Measurements from ENCODE around the gene CAPN10.

Gene CAPN10

GRCh38 chr2:240575101-240575965, 11.2 kb upstream of the CAPN10 start:
- ChIA-PET POLR2A (no interaction called here), CTCF (interaction anchor here (2.1 to 5.4 kb wide), 2 partner anchors 9 to 10 kb away, joined by 5 to 20 read pairs; partner anchors contain the start of gene CAPN10)
- Histone ChIP-seq H3K27ac (ENCODE audit: insufficient read depth in 1 of 2, low read depth in 1 of 2, low read length in 2 of 2, poor library complexity in 1 of 2, severe bottlenecking in 2 of 2) (no peak overlapping the region), H3K27me3 (replicated peaks in 2 of 5; ENCODE audit: control insufficient read depth in 4 of 5, insufficient read depth in 5 of 5, low read length in 4 of 5) (no peaks in the 10 kb centered on the region), H3K9me3 (ENCODE audit: control extremely low read depth in 1 of 5, control insufficient read depth in 4 of 5, insufficient read depth in 2 of 5, low read depth in 1 of 5, low read length in 4 of 5) (no peaks in the 10 kb centered on the region), H3K4me3 (ENCODE audit: control insufficient read depth in 1 of 7, extremely low read depth in 1 of 7, insufficient read depth in 4 of 7, low read depth in 2 of 7, low read length in 6 of 7) (no peak overlapping the region), H3K36me3 (ENCODE audit: control insufficient read depth in 4 of 4, insufficient read depth in 4 of 4, low read length in 3 of 4) (peaks cover 0 to 70% (median 45%) of the 10 kb centered on the region in 4 experiments), H3K4me1 (ENCODE audit: control extremely low read depth in 1 of 4, control insufficient read depth in 4 of 4, insufficient read depth in 4 of 4, low read length in 3 of 4) (peaks cover 0 to 8% (median 6%) of the 10 kb centered on the region in 4 experiments)
- 96% methylated on average over 22 of the region's 23 CpGs for WGBS (ENCODE audit: insufficient coverage)
- DNase-seq, result no peak

GRCh38 chr2:240576036-240576435, 10.5 kb upstream of the CAPN10 start:
- ChIA-PET POLR2A (no interaction called here), CTCF (interaction anchor here (2.1 to 5.4 kb wide), 2 partner anchors 10 kb away, joined by 5 to 20 read pairs; partner anchors contain the start of gene CAPN10)
- H3K27ac ChIP-seq (ENCODE audit: insufficient read depth in 1 of 2, low read depth in 1 of 2, low read length in 2 of 2, poor library complexity in 1 of 2, severe bottlenecking in 2 of 2), result no peak overlapping the region
- no peaks in the 10 kb centered on the region for H3K9me3 ChIP-seq (ENCODE audit: control extremely low read depth in 1 of 5, control insufficient read depth in 4 of 5, insufficient read depth in 2 of 5, low read depth in 1 of 5, low read length in 4 of 5)
- 90% methylated on average over 5 of the region's 6 CpGs for WGBS (ENCODE audit: insufficient coverage)
- H3K4me1 ChIP-seq (ENCODE audit: control extremely low read depth in 1 of 4, control insufficient read depth in 4 of 4, insufficient read depth in 4 of 4, low read length in 3 of 4), result peaks cover 0 to 7% (median 3%) of the 10 kb centered on the region in 4 experiments
- H3K27me3 ChIP-seq (replicated peaks in 2 of 5; ENCODE audit: control insufficient read depth in 4 of 5, insufficient read depth in 5 of 5, low read length in 4 of 5), result no peaks in the 10 kb centered on the region
- peaks cover 0 to 70% (median 45%) of the 10 kb centered on the region in 4 experiments for H3K36me3 ChIP-seq (ENCODE audit: control insufficient read depth in 4 of 4, insufficient read depth in 4 of 4, low read length in 3 of 4)
- no peak for DNase-seq
- no peak overlapping the region for H3K4me3 ChIP-seq (ENCODE audit: control insufficient read depth in 1 of 7, extremely low read depth in 1 of 7, insufficient read depth in 4 of 7, low read depth in 2 of 7, low read length in 6 of 7)

DNA sequence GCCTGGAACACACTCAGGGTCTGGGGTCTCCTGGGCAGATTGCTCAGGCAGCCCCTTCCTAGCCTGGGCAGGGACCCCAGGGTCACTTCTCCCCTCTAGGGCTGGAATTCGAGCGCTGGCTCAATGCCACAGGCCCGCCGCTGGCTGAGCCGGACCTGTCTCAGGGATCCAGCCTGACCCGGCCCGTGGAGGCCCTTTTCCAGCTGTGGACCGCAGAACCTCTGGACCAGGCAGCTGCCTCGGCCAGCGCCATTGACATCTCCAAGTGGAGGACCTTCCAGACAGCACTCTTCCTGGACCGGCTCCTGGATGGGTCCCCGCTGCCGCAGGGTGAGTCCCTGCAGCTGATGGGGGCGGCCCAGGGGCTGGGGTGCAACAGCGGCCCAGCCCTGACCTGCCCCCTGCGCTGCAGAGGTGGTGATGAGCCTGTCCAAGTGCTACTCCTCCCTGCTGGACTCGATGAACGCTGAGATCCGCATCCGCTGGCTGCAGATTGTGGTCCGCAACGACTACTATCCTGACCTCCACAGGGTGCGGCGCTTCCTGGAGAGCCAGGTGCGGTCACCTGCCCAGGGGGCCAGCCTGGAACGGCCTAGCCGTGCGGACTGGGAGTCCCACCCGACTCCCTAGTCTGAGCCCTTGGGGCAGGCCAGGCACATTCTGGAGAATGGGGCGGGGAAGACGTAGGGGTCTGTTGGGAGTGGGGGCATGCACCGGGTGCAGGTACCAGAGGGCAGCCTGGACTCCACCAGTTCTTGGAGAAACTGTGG, 9.9 kb upstream of the CAPN10 start:
- Histone ChIP-seq H3K4me1 (ENCODE audit: control extremely low read depth in 1 of 4, control insufficient read depth in 4 of 4, insufficient read depth in 4 of 4, low read length in 3 of 4) (peaks cover 0 to 7% (median 3%) of the 10 kb centered on the region in 4 experiments), H3K9me3 (ENCODE audit: control extremely low read depth in 1 of 5, control insufficient read depth in 4 of 5, insufficient read depth in 2 of 5, low read depth in 1 of 5, low read length in 4 of 5) (peaks cover 0 to 4% (median 0%) of the 10 kb centered on the region in 5 experiments), H3K36me3 (ENCODE audit: control insufficient read depth in 4 of 4, insufficient read depth in 4 of 4, low read length in 3 of 4) (peaks cover 0 to 70% (median 44%) of the 10 kb centered on the region in 4 experiments), H3K27ac (ENCODE audit: insufficient read depth in 1 of 2, low read depth in 1 of 2, low read length in 2 of 2, poor library complexity in 1 of 2, severe bottlenecking in 2 of 2) (no peak overlapping the region), H3K4me3 (ENCODE audit: control insufficient read depth in 1 of 7, extremely low read depth in 1 of 7, insufficient read depth in 4 of 7, low read depth in 2 of 7, low read length in 6 of 7) (no peak overlapping the region), H3K27me3 (replicated peaks in 2 of 5; ENCODE audit: control insufficient read depth in 4 of 5, insufficient read depth in 5 of 5, low read length in 4 of 5) (no peaks in the 10 kb centered on the region)
- ChIA-PET CTCF (interaction anchor here (2.1 to 5.4 kb wide), 2 partner anchors 9 to 11 kb away, joined by 5 to 20 read pairs; partner anchors contain the start of gene CAPN10), POLR2A (no interaction called here)
- no peak for DNase-seq
- WGBS (ENCODE audit: insufficient coverage), result 97% methylated on average over 31 of the region's 32 CpGs

- no peak for DNase-seq
- Histone ChIP-seq H3K9me3 (ENCODE audit: control extremely low read depth in 1 of 5, control insufficient read depth in 4 of 5, insufficient read depth in 2 of 5, low read depth in 1 of 5, low read length in 4 of 5) (peaks cover 0 to 4% (median 0%) of the 10 kb centered on the region in 5 experiments), H3K4me3 (ENCODE audit: control insufficient read depth in 1 of 7, extremely low read depth in 1 of 7, insufficient read depth in 4 of 7, low read depth in 2 of 7, low read length in 6 of 7) (no peak overlapping the region), H3K36me3 (ENCODE audit: control insufficient read depth in 4 of 4, insufficient read depth in 4 of 4, low read length in 3 of 4) (peaks cover 0 to 63% (median 42%) of the 10 kb centered on the region in 4 experiments), H3K27ac (ENCODE audit: insufficient read depth in 1 of 2, low read depth in 1 of 2, low read length in 2 of 2, poor library complexity in 1 of 2, severe bottlenecking in 2 of 2) (no peak overlapping the region), H3K27me3 (replicated peaks in 2 of 5; ENCODE audit: control insufficient read depth in 4 of 5, insufficient read depth in 5 of 5, low read length in 4 of 5) (no peaks in the 10 kb centered on the region), H3K4me1 (ENCODE audit: control extremely low read depth in 1 of 4, control insufficient read depth in 4 of 4, insufficient read depth in 4 of 4, low read length in 3 of 4) (peaks cover 0 to 7% (median 3%) of the 10 kb centered on the region in 4 experiments)
- ChIA-PET CTCF (interaction anchor here (5.4 kb wide), 1 partner anchor 8 kb away, joined by 20 read pairs; the partner anchor contains the start of gene CAPN10), POLR2A (no interaction called here)
- WGBS (ENCODE audit: insufficient coverage), result 96% methylated on average over 24 of the region's 26 CpGs
Measured at GRCh38 chr2:240577281-240578109, 9.0 kb upstream of the CAPN10 start.

DNA sequence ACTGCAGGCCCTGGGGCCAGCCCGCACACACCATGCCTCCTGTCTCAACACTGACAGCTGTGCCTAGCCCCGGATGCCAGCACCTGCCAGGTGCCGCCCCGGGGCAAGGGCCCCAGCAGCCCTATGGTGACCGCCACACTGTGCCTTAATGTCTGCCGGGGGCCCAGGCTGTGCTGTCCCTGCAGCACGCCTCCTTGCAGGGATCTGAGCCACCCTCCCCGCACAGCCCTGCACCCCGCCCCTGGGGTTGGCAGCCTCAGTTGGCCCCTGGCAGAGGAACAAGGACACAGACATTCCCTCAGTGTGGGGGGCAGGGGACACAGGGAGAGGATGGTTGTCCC, 8.5 kb upstream of the CAPN10 start:
- POLR2A ChIA-PET, result no interaction called here

GRCh38 chr2:240578488-240578887, 8.0 kb upstream of the CAPN10 start:
- 97% methylated on average over 6 of the region's 8 CpGs for WGBS (ENCODE audit: insufficient coverage)
- CTCF ChIA-PET, result no interaction called here
- H3K27ac ChIP-seq (ENCODE audit: insufficient read depth in 1 of 2, low read depth in 1 of 2, low read length in 2 of 2, poor library complexity in 1 of 2, severe bottlenecking in 2 of 2), result no peak overlapping the region

More for the DNA sequence above, 8.5 kb upstream of the CAPN10 start:
- Histone ChIP-seq H3K27me3 (replicated peaks in 2 of 5; ENCODE audit: control insufficient read depth in 4 of 5, insufficient read depth in 5 of 5, low read length in 4 of 5) (no peaks in the 10 kb centered on the region), H3K27ac (ENCODE audit: insufficient read depth in 1 of 2, low read depth in 1 of 2, low read length in 2 of 2, poor library complexity in 1 of 2, severe bottlenecking in 2 of 2) (no peak overlapping the region), H3K4me3 (ENCODE audit: control insufficient read depth in 1 of 7, extremely low read depth in 1 of 7, insufficient read depth in 4 of 7, low read depth in 2 of 7, low read length in 6 of 7) (no peak overlapping the region), H3K9me3 (ENCODE audit: control extremely low read depth in 1 of 5, control insufficient read depth in 4 of 5, insufficient read depth in 2 of 5, low read depth in 1 of 5, low read length in 4 of 5) (peaks cover 0 to 4% (median 0%) of the 10 kb centered on the region in 5 experiments), H3K4me1 (ENCODE audit: control extremely low read depth in 1 of 4, control insufficient read depth in 4 of 4, insufficient read depth in 4 of 4, low read length in 3 of 4) (peaks cover 0 to 7% (median 3%) of the 10 kb centered on the region in 4 experiments), H3K36me3 (ENCODE audit: control insufficient read depth in 4 of 4, insufficient read depth in 4 of 4, low read length in 3 of 4) (peaks cover 0 to 58% (median 40%) of the 10 kb centered on the region in 4 experiments)
- 95% methylated on average over 9 of the region's 9 CpGs for WGBS (ENCODE audit: insufficient coverage)
- CTCF ChIA-PET, result interaction anchor here (5.4 kb wide), 1 partner anchor 8 kb away, joined by 20 read pairs; the partner anchor contains the start of gene CAPN10
- DNase-seq, result no peak

More at GRCh38 chr2:240578488-240578887, 8.0 kb upstream of the CAPN10 start:
- H3K27me3 ChIP-seq (replicated peaks in 2 of 5; ENCODE audit: control insufficient read depth in 4 of 5, insufficient read depth in 5 of 5, low read length in 4 of 5), result no peaks in the 10 kb centered on the region
- no peak overlapping the region for H3K4me3 ChIP-seq (ENCODE audit: control insufficient read depth in 1 of 7, extremely low read depth in 1 of 7, insufficient read depth in 4 of 7, low read depth in 2 of 7, low read length in 6 of 7)
- peaks cover 0 to 57% (median 37%) of the 10 kb centered on the region in 4 experiments for H3K36me3 ChIP-seq (ENCODE audit: control insufficient read depth in 4 of 4, insufficient read depth in 4 of 4, low read length in 3 of 4)
- POLR2A ChIA-PET, result interaction anchor here (0.7 kb wide), 1 partner anchor 10 kb away, joined by 3 read pairs; the partner anchor contains the start of gene RNPEPL1
- H3K9me3 ChIP-seq (ENCODE audit: control extremely low read depth in 1 of 5, control insufficient read depth in 4 of 5, insufficient read depth in 2 of 5, low read depth in 1 of 5, low read length in 4 of 5), result peaks cover 0 to 4% (median 0%) of the 10 kb centered on the region in 5 experiments
- H3K4me1 ChIP-seq (ENCODE audit: control extremely low read depth in 1 of 4, control insufficient read depth in 4 of 4, insufficient read depth in 4 of 4, low read length in 3 of 4), result peaks cover 0 to 7% (median 3%) of the 10 kb centered on the region in 4 experiments
- DNase-seq, result no peak

Measured in common myeloid progenitor, CD34-positive (primary cell).